Activated effector memory CD4-positive, alpha-beta T cell treated with Interleukin-2 at 50 U/mL for 16 hours (primary cell): ENCODE data around the gene M1AP.

ENCODE experiments used
- DNase-seq: peaks from one replicate; pipeline ENCODE4 v3.0.0-alpha.2; 2020

Gene M1AP

GRCh38 chr2:74542978-74543377 is 105.2 kb downstream of the M1AP start:
- no peak for DNase-seq

GRCh38 chr2:74540291-74540690 is 107.8 kb downstream of the M1AP start:
- DNase-seq: no peak

GRCh38 chr2:74538881-74539339 is 109.2 kb downstream of the M1AP start:
- no peak for DNase-seq

- DNase-seq: no peak
Observed at GRCh38 chr2:74537140-74537539, 111.0 kb downstream of the M1AP start.

- no peak for DNase-seq
Observed at GRCh38 chr2:74536166-74536950, 111.8 kb downstream of the M1AP start.

GRCh38 chr2:74535440-74535965 is 112.6 kb downstream of the M1AP start:
- no peak for DNase-seq

GRCh38 chr2:74534411-74534810 is 113.7 kb downstream of the M1AP start:
- DNase-seq: no peak

GRCh38 chr2:74533464-74533863 is 114.7 kb downstream of the M1AP start:
- no peak for DNase-seq

- no peak for DNase-seq
Observed at GRCh38 chr2:74532222-74532621, 115.9 kb downstream of the M1AP start.

GRCh38 chr2:74531666-74532065 is 116.5 kb downstream of the M1AP start:
- no peak for DNase-seq

- DNase-seq: peak; percentile 29
Observed at GRCh38 chr2:74530239-74531187, 117.6 kb downstream of the M1AP start.

GRCh38 chr2:74529357-74530238 is 118.5 kb downstream of the M1AP start, which contains the start of the genes AUP1 and HTRA2:
TSS of gene AUP1 (minus strand) at chr2:74529706. CDS start at chr2:74529629, 77 bp downstream.
TSS of gene HTRA2 (plus strand) at chr2:74529933. CDS start at chr2:74530007, 74 bp downstream.
- peak; percentile 83 for DNase-seq

- DNase-seq: no peak
Observed at GRCh38 chr2:74528600-74529356, 119.4 kb downstream of the M1AP start.

- no peak for DNase-seq
Observed at GRCh38 chr2:74527741-74528140, 120.4 kb downstream of the M1AP start.

- no peak for DNase-seq
Observed at GRCh38 chr2:74526649-74527230, 121.4 kb downstream of the M1AP start.

GRCh38 chr2:74525717-74526648 is 122.1 kb downstream of the M1AP start, which contains the start of gene DQX1:
TSS of gene DQX1 (minus strand) at chr2:74526231. CDS start at chr2:74525729, 502 bp downstream.
- DNase-seq: no peak

- DNase-seq: no peak
Observed at GRCh38 chr2:74524955-74525716, 123.0 kb downstream of the M1AP start.

- no peak for DNase-seq
Observed at GRCh38 chr2:74524005-74524404, 124.1 kb downstream of the M1AP start.

GRCh38 chr2:74522516-74522915 is 125.6 kb downstream of the M1AP start:
- no peak for DNase-seq
